NCI-H2196 (cell line): ENCODE measurements around the gene GCAT.

ENCODE experiments used
- DNase-seq: peaks from one replicate; lab custom pipeline; 2025; ENCODE audit not compliant: unreplicated experiment; lab: John Stamatoyannopoulos, UW

GCAT gene

GRCh38 chr22:37807410-37808293 is at the start of gene GCAT:
TSS of gene GCAT (plus strand) at chr22:37807934. CDS start at chr22:37807968, 34 bp downstream.
- peak; percentile 80 for DNase-seq

GRCh38 chr22:37758694-37759093 is 49.0 kb upstream of the GCAT start:
- no peak for DNase-seq

GRCh38 chr22:37759281-37759680 is 48.5 kb upstream of the GCAT start:
- no peak for DNase-seq

GRCh38 chr22:37760152-37760551 is 47.6 kb upstream of the GCAT start:
- no peak for DNase-seq

- no peak for DNase-seq
Measured at GRCh38 chr22:37762389-37762836, 45.3 kb upstream of the GCAT start.

- DNase-seq = no peak
Measured at GRCh38 chr22:37763012-37763411, 44.7 kb upstream of the GCAT start.

GRCh38 chr22:37763652-37764051 is 44.1 kb upstream of the GCAT start:
- no peak for DNase-seq

GRCh38 chr22:37764622-37765021 is 43.1 kb upstream of the GCAT start:
- no peak for DNase-seq

GRCh38 chr22:37765498-37765897 is 42.2 kb upstream of the GCAT start:
- no peak for DNase-seq

- no peak for DNase-seq
Measured at GRCh38 chr22:37765953-37766576, 41.7 kb upstream of the GCAT start.

GRCh38 chr22:37768273-37768672 is 39.5 kb upstream of the GCAT start:
- no peak for DNase-seq

- no peak for DNase-seq
Measured at GRCh38 chr22:37769056-37769455, 38.7 kb upstream of the GCAT start.

- DNase-seq = no peak
Measured at GRCh38 chr22:37771081-37771480, 36.7 kb upstream of the GCAT start.

- DNase-seq = no peak
Measured at GRCh38 chr22:37771702-37772427, 35.9 kb upstream of the GCAT start.

GRCh38 chr22:37774728-37775127 is 33.0 kb upstream of the GCAT start:
- no peak for DNase-seq

GRCh38 chr22:37775785-37776638 is 31.7 kb upstream of the GCAT start:
- DNase-seq = no peak

GRCh38 chr22:37776639-37777005 is 31.1 kb upstream of the GCAT start:
- DNase-seq = no peak

- peak; percentile 51 for DNase-seq
Measured at GRCh38 chr22:37777122-37777687, 30.5 kb upstream of the GCAT start.

- no peak for DNase-seq
Measured at GRCh38 chr22:37778370-37779009, 29.2 kb upstream of the GCAT start.
